Pancreas (tissue), 10 donors: Measurements from ENCODE around the gene CRNKL1. TPM values are rescaled to one million over a fixed set of nuclear protein-coding genes. Genes with fewer than 3 reads are reported as not detected.

Source experiments
- ATAC-seq, 4 donors: fragments of 200-7000 bp; cut with Tn5 transposase; one replicate each; pipeline versions ENCODE4 v1.8.0 to v1.9.1; 2020; ENCODE audit warnings: mild to moderate bottlenecking in 4 of 4, moderate library complexity in 4 of 4
- DNase-seq, 6 donors: peaks; one replicate each; pipeline ENCODE4 v3.0.0-alpha.2; 2020
- FAIRE-seq: peaks from 2 replicates; lab custom pipeline; 2012; peaks lifted over from hg19 to GRCh38; lab: Jason Lieb, UNC
- H3K27ac ChIP-seq, 4 donors: fragments of 200-600 bp; sonication (generic); 1 replicate in 3 of 4; 2 replicates in 1 of 4; pipeline versions ENCODE4 v1.5.0 to v1.8.0; 2020
- H3K27me3 ChIP-seq, 4 donors: fragments of 200-600 bp; one replicate each; pipeline ENCODE4 v1.8.0; 2021
- H3K36me3 ChIP-seq, 3 donors: fragments of 200-600 bp; sonication (generic) in 1 of 3; one replicate each; pipeline versions ENCODE4 v1.5.0 to v1.8.0; 2020 to 2021
- H3K4me1 ChIP-seq, 3 donors: fragments of 200-600 bp; one replicate each; pipeline ENCODE4 v1.8.0; 2021
- H3K4me3 ChIP-seq, 4 donors: fragments of 200-600 bp; sonication (generic) in 2 of 4; one replicate each; pipeline versions ENCODE4 v1.5.0 to v1.8.0; 2020 to 2021
- H3K9me3 ChIP-seq, 4 donors: fragments of 200-600 bp; one replicate each; pipeline ENCODE4 v1.8.0; 2021
- WGBS, 2 donors: extraction: QIAGEN DNeasy Blood & Tissue Kit; methylation state at CpG; one replicate each; pipeline ENCODE4 v1.1.7; 2013; 5-methylcytosine and 5-hydroxymethylcytosine counted together
- intact Hi-C, 3 donors: fragments of 100-400 bp; cut with DNase I; formaldehyde crosslinking; loops; one replicate each; pipeline versions ENCODE4 v1.11.1 to v1.14.2; 2022
- polyA plus RNA-seq, 2 donors: library from polyadenylated mRNA; stranded (reverse); fragments of 200-250 nt; gene quantifications; one replicate each; pipeline ENCODE4 v1.2.3, GENCODE V29; 2013
- total RNA-seq, 6 donors: library from RNA; stranded (reverse); fragmentation: NEBNext Ultra II Directional in 4 of 6; extraction: Animal tissue kit (Norgen Biotek cat#: 25700) in 4 of 6; gene quantifications; one replicate each; pipeline versions ENCODE4 v1.2.1 to v1.2.4, GENCODE V29; 2021 to 2023
- TF ChIP-seq, protein P1 (sequence below), 4 donors: fragments of 200-600 bp; sonication (generic) in 3 of 4; IDR thresholded peaks; one replicate each; pipeline versions ENCODE4 v1.5.0 to v1.8.0; 2021; ENCODE audit warnings: antibody characterized with exemption in 4 of 4
- donor health status: healthy with polysubstance abuse.
- donor health status: DM: no; HTN: no; CAD: no; lungs with moderate emphysema.
- donor health status: DM: no; HTN: no; CAD: no.
- donor health status: control.
- donor health status: control.
- donor health status: Bipolar disorder and iron deficiency.
- donor health status: DM: yes; HTN: yes; CAD: no.
- donor health status: DM: no; HTN: no; CAD: no.
- donor health status: DM: no; HTN: no; CAD: no.
- donor health status: DM: yes; HTN: yes; CAD: no.

The CRNKL1 gene
- total and polyA plus RNA-seq, 8 donors, result 4.4 to 15.5 (median 8.5) TPM

DNA sequence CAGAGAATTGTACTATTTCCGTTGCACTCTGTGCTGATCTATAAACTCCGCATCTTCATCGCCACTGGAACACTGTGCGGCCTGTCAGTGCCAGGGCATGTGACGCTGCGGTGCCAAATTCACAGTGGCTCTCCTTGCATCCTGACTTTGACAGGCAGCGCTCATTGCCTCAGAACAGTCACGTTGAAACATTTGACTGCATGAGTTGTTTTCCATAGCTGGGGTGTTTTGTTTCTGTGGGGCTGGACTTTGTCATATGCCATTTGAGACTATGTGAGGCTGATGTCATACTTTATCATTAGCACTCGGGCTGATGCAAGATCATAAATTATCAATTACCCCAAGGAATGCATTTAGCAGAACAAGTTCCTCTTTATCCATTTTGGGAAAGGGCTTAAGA, 32.8 kb upstream of the CRNKL1 start:
- intact Hi-C loops, result loop anchor here in 2 of 3 donors (5.0 to 10.0 kb wide), 3 partner anchors 147 to 490 kb away; no protein-coding TSS in a partner anchor

DNA sequence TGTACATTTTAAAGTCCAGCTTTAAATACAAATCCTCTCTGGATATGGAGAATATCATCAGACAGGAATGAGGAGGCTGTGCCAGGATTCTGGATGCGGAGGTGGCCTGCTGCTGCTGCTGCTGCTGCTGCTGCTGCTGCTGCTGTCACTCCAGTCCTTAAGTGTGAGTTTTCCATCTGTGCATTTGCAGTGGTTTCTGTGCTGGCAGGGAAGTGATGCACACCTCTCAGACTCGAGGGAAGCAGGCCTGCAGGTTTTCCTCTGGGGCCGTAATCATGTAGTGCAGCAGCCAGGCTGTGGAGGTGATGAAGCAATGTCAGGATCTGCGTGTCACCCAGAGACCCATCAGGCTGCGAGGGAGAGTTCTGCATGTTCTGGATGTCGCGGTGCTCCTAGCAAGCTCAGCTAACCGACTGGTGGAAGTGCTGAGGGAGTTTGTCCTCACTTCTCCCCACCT, 32.1 kb upstream of the CRNKL1 start:
- no peaks in the 10 kb centered on the region for H3K36me3 ChIP-seq
- H3K4me1 ChIP-seq, result no peaks in the 10 kb centered on the region
- peak in 1 of 6 donors; percentile 15 for DNase-seq
- no peaks in the 10 kb centered on the region for H3K9me3 ChIP-seq
- 67 to 76% methylated on average over 8 of the region's 8 CpGs for WGBS, 2 donors
- ATAC-seq, result peak in 1 of 4 donors; percentile 33
- H3K27ac ChIP-seq, result no peak overlapping the region
- FAIRE-seq, result no peak
- intact Hi-C loops, result loop anchor here in 2 of 3 donors (10.0 kb wide), 2 partner anchors 150 to 490 kb away; no protein-coding TSS in a partner anchor
- H3K27me3 ChIP-seq, result no peaks in the 10 kb centered on the region
- TF ChIP-seq, protein P1, sequence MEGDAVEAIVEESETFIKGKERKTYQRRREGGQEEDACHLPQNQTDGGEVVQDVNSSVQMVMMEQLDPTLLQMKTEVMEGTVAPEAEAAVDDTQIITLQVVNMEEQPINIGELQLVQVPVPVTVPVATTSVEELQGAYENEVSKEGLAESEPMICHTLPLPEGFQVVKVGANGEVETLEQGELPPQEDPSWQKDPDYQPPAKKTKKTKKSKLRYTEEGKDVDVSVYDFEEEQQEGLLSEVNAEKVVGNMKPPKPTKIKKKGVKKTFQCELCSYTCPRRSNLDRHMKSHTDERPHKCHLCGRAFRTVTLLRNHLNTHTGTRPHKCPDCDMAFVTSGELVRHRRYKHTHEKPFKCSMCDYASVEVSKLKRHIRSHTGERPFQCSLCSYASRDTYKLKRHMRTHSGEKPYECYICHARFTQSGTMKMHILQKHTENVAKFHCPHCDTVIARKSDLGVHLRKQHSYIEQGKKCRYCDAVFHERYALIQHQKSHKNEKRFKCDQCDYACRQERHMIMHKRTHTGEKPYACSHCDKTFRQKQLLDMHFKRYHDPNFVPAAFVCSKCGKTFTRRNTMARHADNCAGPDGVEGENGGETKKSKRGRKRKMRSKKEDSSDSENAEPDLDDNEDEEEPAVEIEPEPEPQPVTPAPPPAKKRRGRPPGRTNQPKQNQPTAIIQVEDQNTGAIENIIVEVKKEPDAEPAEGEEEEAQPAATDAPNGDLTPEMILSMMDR (IDR thresholded peaks at IDR 0.05), result no peak
- H3K4me3 ChIP-seq, result no peak overlapping the region

More for the DNA sequence above, 32.8 kb upstream of the CRNKL1 start:
- no peak overlapping the region for H3K27ac ChIP-seq
- H3K27me3 ChIP-seq, result no peaks in the 10 kb centered on the region
- no peaks in the 10 kb centered on the region for H3K9me3 ChIP-seq
- 76 to 80% methylated on average over 9 of the region's 9 CpGs for WGBS, 2 donors
- FAIRE-seq (no peak), ATAC-seq (no peak), DNase-seq (no peak)
- H3K4me3 ChIP-seq, result no peak overlapping the region
- TF ChIP-seq, protein P1 (IDR thresholded peaks at IDR 0.05), result no peak
- H3K36me3 ChIP-seq, result no peaks in the 10 kb centered on the region
- no peaks in the 10 kb centered on the region for H3K4me1 ChIP-seq

DNA sequence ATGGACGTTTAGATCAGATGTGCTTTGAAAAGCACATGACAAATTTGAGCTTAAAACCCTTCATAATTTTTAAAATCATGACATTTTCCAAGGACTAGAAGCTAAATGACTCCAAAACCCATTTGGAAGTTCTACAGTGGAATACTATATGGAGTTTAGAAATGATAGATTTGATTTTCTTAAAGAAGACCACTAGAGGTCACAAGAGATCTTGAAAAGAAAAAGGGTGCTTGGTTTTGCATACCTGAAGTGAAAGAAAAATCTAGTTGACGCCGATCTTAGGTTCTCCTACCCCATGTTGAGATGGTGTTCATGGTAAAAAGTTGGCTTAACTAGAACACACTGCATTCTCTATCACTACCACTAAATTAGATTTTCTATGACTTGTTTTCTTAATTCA, 31.5 kb upstream of the CRNKL1 start:
- WGBS, 2 donors, result 2% methylated on average over 3 of the region's 3 CpGs
- no peak for DNase-seq
- peak; percentile 73 for FAIRE-seq

DNA sequence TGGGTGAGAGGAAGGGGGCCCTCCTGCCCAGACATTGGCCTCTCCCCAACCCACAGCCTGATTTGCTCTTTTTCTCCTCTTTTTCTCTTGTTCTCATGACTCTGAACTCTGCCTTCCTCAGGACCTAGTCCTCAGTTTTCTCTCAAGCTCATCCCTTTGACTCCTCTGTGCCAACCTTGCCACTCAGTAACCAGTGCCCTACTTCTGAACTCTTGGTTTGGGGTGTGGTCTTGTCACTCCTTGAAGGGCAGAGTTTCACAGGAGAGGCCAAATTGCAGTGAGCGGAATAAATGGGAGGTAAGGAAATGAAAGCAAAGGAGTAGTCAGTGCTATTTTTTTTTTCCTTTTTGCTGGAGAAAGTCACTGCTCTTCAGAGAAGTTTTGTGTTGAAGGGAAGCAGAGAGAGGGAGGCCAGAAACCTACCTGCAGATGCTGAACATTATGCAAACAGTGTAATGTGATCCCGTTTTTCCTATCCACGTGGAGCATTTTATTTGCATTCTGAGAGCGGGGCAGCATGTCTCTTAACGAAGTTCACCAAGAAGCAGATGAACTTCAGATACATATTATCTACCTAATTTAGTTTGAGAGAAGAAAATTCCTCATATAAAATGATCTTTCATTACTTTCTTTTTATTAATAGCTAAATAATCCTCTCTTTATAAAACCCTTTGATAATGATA, 27.0 kb upstream of the CRNKL1 start:
- intact Hi-C loops, result no loop called here
- H3K36me3 ChIP-seq, result no peaks in the 10 kb centered on the region
- FAIRE-seq (no peak), DNase-seq (no peak), ATAC-seq (peak in 2 of 4 donors; percentile 30 to 43)
- no peaks in the 10 kb centered on the region for H3K9me3 ChIP-seq
- H3K4me3 ChIP-seq, result no peak overlapping the region
- no peaks in the 10 kb centered on the region for H3K4me1 ChIP-seq
- WGBS, 2 donors, result 33 to 34% methylated on average over 5 of the region's 5 CpGs
- H3K27ac ChIP-seq, result no peak overlapping the region
- H3K27me3 ChIP-seq, result no peaks in the 10 kb centered on the region
- TF ChIP-seq, protein P1 (IDR thresholded peaks at IDR 0.05), result no peak

More for the DNA sequence above, 31.5 kb upstream of the CRNKL1 start:
- Histone ChIP-seq H3K9me3 (no peaks in the 10 kb centered on the region), H3K4me1 (no peaks in the 10 kb centered on the region), H3K36me3 (no peaks in the 10 kb centered on the region), H3K27ac (no peak overlapping the region), H3K4me3 (no peak overlapping the region), H3K27me3 (no peaks in the 10 kb centered on the region)
- intact Hi-C loops, result loop anchor here in 2 of 3 donors (10.0 kb wide), 2 partner anchors 151 to 491 kb away; no protein-coding TSS in a partner anchor
- TF ChIP-seq, protein P1 (IDR thresholded peaks at IDR 0.05), result peak in 3 of 4 donors; percentile 14 to 39 (median 30)
- ATAC-seq, result peak; percentile 38 to 83 (median 77)

DNA sequence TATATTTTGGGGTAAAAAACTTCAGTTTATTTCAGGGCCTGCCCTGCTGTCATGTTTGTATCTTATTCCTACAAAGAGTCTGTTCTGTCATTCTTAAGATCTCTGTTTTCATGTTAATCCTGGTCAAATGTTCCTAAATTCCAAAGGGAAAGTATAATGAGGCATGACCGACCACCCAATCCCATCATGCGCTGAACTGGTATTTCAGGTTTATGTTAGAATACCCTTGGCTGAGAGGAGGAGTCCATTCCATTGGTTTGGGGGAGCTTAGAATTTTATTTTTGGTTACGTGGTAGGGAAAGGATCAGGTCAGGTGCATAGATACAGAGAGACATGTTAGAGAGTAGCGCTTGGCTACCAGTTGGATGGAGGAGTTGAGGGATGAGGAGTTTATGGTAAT, 25.8 kb upstream of the CRNKL1 start:
- H3K27ac ChIP-seq, result no peak overlapping the region
- no peaks in the 10 kb centered on the region for H3K9me3 ChIP-seq
- TF ChIP-seq, protein P1 (IDR thresholded peaks at IDR 0.05), result no peak
- intact Hi-C loops, result no loop called here
- no peak for DNase-seq
- no peak for FAIRE-seq
- no peak for ATAC-seq
- H3K4me1 ChIP-seq, result no peaks in the 10 kb centered on the region
- H3K4me3 ChIP-seq, result no peak overlapping the region
- WGBS, 2 donors, result 92% methylated on average over 4 of the region's 4 CpGs
- H3K36me3 ChIP-seq, result no peaks in the 10 kb centered on the region
- no peaks in the 10 kb centered on the region for H3K27me3 ChIP-seq
